ENCODE results near the gene ITGA8.
"Not testable (repeated sequence)": the region's sequence is repeated elsewhere in the genome, so short reads cannot be mapped to it uniquely, and the experiment has no call there.

ITGA8 gene

DNA sequence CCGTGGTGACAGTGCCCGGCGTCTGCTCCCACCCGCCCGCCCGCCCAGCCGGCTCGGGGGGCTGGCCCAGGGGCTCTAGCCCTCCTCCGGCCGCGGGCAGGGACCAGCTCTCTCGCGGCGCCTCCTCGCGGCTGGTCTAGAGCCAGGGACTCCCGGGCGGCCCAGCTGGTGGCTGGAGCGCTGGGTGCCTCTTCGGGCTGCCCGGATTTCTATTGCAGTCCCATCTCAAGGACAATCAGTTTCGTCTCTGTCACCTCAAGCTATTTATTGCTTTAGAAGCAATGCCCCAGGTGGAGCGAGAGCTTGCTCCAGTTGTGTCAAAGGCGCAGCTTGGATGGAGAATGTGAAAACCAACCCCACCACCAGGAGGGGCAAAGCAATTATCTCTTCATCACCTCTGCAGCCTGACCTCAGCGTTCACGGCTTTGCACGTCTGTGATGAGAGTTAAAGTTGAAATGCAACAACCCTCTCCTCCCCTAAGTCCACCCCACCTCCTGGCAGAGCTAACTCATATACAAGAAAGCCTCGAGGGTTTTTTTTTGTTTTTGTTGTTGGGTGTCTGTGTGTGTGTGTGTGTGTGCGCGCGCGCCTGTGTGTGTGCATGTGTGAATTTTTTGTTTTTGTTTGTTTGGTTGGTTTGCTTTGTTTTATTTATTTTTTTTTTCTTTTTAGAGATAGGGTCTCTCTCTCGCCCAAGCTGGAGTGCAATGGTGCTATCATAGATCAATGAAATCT, at the start of gene ITGA8:
ITGA8 (minus strand) TSS at position 24 of the 736 bp plus-strand sequence. CDS start 151 bp downstream, outside the sequence.
- DNase-seq: no peak

DNA sequence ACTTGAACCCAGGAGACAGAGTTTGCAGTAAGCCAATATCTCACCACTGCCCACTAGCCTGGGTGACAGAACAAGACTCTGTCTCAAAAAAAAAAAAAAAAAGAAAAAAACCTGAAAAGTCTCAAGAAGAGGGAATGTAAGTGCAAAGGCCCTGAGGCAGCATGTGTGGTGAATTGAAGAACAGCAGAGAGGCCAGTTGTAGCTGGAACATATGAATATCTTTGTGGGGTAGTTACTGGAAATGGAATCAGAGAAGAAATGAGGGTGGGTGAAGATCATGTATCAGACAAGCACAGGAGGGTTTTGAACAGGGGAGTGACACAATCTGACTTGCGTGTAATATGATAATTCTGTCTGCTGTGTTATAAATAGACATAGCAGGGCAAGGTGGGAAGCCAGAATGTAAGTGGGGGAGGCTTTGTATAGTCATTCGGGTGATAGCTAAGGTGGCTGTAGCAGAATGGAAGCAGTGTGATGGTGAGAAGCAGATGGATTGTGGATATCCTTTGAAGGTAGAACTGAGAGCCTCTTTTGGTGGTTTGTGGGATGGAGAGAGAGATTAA, 45.3 kb upstream of the ITGA8 start:
- DNase-seq: no peak

DNA sequence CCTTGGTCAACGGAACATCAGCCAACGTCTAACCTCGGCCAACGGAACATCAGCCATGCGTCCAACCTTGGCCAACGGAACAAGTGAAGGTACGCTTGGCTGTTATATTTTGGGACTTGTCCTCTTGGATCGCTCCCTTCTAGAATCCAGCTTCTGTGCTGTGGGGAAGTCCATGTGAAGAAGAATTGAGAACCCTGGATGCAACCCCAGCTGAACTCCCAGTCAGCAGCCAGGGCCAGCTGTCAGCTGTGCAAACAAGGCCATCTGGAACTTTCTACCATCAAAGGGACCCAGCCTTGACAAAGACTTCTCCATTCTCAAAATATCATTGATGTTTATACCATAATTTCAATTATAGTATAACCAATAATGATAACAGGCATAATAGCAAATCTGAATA, 43.3 kb upstream of the ITGA8 start:
- DNase-seq: no peak

DNA sequence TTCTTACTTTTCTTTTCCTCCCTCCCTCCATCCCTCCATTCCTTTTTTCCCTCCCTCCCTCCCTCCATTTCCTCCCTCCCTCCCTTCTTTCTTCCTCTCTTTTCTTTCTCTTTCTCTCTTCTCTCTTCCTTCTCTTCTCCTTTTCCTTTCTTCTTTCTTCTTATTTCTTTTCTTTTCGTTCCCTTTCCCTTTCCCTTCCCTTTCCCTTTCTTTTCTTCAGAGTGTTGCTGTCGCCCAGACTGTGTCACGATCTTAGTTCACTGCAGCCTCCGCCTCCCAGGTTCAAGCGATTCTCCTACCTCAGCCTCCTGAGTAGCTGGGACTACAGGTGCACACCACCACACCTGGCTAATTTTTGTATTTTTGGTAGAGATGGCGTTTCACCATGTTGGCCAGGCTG, 42.5 kb upstream of the ITGA8 start:
- not testable (repeated sequence) for DNase-seq

DNA sequence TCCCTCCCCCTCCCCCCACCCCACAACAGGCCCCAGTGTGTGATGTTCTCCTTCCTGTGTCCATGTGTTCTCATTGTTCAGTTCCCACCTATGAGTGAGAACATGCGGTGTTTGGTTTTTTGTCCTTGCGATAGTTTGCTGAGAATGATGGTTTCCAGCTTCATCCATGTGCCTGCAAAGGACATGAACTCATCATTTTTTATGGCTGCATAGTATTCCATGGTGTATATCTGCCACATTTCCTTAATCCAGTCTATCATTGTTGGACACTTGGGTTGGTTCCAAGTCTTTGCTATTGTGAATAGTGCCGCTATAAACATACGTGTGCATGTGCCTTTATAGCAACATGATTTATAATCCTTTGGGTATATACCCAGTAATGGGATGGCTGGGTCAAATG, 41.5 kb upstream of the ITGA8 start:
- not testable (repeated sequence) for DNase-seq

DNA sequence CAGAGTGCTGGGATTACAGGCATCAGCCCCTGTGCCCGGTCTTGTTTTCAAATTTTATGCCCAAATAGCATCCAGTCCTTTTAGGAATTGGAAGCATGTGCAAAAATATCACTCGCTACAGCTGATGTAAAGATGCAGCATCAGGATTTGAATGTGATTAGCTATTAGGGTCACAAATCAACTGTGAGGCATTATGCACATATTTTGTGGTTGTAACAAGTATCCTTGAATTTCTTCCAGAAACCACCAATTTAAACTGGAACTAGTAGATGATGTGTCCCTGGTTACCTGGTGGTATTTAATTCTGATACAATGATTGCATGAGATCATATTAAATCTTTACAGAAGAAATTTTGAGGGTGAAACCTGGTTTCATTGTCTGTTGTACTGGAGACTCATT, 41.0 kb upstream of the ITGA8 start:
- DNase-seq: no peak

DNA sequence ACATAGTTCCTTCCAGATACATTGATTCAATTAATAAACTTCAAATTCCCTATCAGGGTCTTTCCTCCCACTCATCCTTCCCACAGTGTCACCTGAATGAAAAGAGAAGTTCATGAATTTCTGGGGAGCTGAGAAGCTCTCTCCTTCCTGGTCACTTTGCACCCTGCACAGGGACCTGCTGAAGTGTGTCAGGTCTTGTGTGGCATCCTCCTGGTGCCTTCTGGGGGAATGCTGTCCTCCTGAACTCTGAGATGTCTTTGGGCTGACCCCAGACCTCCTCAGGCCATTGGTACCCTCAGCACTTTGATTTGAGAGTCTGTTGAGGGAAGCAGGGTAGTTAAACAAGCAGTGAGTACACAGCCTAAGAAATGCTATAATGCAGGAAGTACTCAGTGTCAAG, 39.5 kb upstream of the ITGA8 start:
- no peak for DNase-seq

DNA sequence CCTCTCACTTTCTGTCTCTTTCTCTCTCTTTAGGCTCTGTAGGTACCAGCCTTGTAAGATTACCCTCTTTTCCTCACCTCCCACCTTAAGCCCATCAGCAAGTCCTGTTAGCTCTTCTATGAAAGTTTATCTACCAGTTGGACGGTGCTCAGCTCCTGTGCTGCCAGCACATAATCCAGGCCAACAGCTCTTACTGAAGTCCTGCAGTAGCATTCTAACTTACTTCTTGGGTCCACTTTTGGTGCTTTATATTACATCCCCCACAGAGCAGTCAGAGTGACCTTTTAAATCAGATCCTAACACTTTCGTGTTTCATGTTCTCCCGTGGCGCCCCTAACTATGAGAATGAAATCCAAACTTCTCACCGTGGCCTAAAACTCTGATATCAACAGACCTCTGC, 38.9 kb upstream of the ITGA8 start:
- no peak for DNase-seq

DNA sequence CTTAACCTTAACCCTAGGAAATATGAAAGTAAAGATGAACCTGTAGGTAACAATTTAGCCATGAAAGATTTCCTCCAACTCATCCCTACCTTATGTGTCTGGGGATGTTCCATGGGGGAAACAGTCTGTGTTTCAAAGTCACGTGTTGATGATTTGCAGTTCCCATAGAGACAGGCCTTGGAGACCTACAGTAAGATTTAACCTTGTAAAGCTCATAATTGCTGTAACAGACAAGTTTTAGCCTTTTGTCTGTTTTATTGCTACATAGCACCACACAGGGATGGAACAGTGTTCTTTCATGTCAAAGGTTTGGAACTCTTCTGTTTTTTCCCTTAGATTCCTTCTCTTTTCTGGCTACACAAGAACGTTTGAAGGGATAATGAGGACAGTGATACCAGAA, 35.2 kb upstream of the ITGA8 start:
- DNase-seq: no peak

DNA sequence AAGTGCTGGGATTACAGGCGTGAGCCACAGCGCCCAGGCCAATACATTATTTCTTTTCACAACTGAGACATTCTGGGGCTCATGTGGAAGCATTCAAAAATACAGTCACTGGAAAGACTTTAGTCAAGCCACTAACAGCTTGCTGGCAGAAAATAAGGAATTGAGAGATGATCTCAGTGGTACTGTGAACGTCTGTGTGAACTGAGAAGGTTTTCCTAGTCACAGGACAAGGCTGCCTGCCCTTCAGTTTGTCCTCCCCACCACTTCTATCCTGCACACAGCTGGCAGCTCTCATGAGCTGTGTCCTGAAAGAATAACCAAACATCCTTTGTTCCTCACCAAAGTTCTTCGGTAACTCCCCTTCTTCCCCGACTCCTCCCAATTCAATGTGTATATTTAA, 31.3 kb upstream of the ITGA8 start:
- DNase-seq: no peak

DNA sequence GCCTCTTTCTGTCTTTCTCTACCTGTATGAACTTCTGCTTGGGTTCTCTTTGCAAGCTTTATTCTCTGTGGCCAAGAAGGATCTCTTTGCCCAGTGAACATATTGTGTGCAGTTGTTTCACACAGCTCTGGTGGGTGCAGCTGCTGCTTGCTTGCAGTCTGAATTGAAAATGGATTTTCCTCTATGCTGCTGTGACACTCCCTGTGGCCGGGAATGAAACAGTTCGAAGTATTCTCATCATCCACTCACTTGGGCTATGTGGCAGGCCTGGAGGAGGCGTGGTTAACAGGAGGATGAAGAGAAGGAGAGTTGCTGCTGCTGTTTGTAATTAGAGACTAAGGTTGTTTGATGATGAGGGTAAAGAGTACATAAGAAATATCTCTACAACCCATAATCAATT, 28.4 kb upstream of the ITGA8 start:
- no peak for DNase-seq

DNA sequence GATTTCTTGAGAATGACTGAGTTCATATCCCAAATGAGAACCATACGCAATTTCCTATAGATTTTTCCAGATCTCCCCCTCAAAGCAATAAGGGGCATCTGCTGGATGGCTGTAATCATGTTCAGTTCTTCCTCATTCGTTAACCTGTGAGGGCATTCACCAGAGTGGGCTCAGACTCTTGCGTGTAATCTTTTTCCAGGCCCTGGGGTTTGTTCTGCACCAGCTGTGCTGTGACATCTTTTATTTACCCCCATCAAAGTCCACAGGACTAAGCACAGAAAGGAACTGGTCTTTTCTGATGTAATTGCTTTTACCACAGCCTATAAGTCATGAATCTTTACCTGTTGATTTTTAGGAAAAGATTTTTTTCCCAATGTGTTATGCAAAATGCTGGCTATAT, 27.9 kb upstream of the ITGA8 start:
- DNase-seq: no peak

DNA sequence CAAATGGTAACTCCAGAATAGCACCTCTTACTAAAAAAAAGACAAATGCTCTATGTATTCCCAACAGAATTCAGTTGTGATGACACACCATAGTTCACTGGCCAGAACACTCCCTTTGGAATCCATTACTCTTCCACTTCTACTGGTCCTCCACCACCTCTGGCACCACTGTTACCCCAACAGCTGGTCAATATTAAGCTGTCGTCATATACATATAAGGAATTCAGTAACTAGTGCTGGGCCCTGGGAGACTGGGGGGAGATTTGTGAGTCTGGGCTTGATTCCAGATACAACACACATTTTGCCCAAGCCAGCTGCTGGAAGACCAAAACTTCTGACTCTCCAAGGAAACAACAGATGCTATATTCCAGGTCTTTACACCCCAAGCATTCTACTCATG, 26.0 kb upstream of the ITGA8 start:
- DNase-seq: no peak

DNA sequence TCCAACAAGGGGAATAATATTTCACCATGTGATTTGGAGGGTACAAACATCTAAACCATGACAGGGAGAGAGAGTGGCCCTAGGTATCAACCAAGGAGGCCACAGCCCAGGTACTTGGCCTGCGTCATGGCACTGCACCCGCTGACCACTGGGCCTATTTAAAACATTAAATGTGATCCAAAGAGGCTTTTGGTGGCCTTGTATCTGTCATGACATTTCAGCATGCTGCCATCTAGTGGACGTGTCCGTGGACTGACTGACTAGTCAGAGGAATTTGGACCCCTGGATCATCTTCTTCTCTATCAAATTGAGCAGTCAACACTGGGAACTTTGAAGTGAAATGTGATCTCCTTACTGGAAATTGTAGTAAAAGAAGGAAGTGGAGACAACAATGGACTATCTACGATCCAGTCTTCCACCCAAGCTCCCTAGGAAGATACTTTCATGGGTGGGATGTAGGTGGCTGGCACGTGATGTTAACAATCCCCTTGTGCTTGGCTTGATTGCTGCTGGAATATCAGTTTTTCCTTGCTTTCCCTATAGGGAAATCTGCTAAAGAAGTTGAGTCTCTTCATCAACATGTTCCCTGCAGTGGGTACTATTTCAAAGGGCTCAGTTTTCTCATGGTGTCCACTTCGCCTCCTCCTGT, 24.6 kb upstream of the ITGA8 start:
- no peak for DNase-seq

DNA sequence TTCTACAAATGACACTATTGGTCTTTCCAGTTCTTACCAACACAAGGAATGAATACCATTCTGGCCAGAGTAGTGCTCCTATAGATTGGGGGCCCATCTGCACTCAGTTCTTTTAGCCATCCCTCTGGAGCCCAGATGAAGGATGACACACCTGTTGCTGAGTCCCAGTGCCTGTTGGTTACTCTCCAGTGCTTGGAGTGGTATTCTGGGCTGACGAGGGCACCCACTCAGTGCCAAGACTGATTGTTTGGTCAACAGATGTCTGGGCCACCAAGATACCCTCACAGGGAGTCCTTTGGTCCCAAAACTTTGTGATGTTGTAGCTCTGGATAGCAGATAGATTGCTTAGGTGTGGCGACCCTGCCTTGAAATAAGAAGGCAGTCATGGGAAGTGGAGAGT, 23.7 kb upstream of the ITGA8 start:
- DNase-seq: no peak

DNA sequence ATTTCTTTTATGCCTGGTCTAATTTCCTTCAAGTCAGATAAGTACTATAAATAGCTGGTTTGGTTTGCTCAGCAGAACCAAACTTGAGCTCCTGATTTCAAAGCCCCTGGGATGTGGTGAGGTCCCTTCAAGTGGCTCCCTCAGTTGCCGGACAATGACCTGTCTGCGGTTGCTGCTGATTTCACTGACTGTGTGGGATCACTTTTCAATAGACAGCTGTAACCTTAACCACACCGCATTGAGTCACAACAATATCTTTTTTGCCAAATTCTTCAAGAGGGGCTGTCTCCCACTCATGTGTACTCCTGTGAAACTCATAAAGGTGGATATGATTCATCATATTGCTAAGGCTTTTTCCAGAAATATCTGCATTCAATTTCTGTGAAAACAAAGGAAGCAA, 23.1 kb upstream of the ITGA8 start:
- no peak for DNase-seq

DNA sequence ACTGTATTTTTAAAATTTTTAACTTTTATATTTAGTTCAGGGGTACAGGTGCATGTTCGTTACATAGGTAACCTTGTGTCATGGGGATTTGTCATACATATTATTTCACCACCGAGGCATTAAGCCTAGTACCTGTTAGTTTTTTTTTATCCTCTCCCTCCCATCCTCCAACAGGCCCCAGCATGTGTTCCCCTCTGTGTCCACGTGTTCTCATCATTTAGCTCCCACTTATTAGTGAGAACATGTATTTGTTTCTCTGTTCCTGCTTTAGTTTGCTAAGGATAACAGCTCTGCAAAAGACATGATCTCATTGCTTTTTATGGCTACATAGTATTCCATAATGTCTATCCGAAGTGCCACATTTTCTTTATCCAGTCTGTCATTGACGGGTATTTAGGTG, 22.4 kb upstream of the ITGA8 start:
- DNase-seq: no peak

DNA sequence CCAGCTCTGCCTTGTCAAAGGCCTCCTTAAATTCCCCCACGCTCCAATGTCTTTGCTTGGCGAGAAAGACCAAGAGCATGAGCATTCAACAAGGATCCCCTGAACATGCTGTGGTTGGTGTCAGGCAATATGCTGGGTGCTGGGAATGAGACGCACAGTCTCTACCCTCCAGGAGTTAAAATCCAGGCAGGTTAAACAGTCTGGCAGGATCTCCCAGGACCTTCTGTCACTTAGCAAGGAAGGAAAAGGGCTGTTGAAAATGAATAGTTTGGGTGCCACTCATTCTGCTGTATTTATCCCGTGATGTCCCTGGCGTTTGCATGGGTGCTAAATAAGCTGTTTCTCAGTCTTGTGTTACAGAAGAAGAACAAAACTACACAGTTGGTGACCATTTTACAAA, 21.9 kb upstream of the ITGA8 start:
- no peak for DNase-seq

DNA sequence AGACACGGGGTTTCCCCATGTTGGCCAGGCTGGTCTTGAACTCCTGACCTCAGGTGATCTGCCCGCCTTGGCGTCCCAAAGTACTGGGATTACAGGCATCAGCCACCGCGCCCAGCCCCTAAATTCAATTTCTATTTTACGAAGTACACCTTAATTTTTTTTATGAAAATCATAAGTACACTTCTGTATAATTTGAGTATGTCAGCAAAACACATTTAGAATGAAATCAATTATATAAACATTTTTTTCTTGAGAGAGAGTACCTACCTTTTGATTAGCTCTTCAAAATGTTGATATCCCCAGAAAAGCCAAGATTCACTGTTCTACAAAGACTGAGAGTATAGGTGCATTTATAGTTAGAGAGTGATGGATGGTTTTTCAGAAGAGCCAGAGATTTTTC, 20.5 kb upstream of the ITGA8 start:
- DNase-seq: no peak

DNA sequence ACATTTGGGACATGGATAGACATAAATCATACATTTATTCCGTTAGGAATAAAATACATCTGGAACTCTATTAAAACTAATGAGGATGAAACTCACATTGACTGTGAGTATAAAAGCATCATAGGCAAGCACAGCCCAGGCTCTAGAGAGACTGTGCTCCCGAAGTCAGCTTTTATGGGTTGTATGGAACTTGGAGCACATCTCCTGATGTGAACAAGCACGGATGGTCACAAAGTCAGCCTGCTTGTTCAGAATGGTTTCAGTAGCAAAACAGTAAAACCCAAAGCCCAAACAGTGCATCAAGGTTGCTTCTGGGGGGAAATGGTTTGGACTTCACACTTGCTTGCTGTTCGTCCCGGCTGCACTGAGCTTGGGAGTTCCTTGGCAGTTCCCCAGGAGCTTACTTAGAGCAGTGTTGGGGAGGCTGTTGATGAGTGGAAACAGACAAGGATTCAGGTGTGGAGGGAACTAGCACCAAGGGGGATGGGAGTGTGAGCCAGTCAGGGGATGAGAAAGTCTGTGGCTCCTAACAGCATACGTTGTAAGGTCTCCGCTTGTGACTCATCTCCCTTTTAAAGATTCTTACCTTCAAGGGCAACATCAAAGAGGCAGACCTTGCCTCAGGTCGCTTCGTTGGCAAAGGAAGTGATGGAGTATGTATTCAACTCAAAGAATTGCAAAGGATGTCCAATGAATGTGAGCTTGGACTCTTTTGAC, 19.7 kb upstream of the ITGA8 start:
- no peak for DNase-seq

DNA sequence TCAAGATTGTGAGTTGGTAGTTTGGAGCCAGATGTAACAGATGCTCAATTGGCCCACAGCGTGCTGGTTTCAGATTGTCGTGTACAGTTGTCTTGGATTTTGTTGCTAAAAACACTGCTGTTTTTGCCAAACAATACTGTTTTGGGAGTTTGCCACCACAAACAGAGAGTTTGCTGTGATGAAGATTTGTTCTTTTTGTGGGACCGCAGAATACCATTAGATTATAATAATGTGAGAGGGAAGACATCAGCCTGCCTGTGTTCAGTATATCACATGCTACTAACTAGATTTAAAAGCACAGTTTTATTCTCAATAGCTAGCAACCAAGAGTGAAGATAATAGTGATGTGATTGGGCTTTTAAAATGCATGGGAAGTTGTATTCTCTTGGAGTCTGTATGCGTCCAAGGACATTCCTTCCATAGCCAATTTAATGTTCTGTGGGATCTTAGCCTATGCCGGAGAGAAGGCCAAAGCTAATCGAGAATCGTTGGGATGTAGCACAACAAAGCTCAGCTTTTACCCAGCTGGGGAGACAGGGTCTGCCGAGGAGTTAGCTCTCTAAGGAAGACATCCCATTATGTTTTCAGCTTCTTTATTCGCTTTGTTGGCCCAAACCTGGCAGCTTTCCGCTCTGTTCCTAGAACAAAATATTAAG, 18.7 kb upstream of the ITGA8 start:
- no peak for DNase-seq

DNA sequence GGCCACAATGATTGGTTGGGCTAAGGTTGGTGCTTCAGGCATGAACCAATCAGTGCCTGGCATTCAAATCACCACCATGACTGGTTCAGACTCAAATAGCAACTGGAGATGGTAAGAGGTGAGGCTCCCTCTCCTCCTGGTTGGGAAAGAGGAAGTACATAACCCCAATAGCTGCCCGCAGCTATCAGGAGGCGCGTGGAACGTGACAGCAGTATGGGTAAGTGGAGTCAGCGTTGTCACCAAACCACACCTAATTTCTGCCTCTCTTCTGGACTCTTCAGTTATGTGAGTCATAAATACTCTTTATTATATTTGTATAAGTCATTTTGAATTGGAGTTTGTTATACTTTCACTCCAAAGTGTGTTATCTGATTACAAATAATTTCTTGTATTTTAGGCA, 17.9 kb upstream of the ITGA8 start:
- no peak for DNase-seq

DNA sequence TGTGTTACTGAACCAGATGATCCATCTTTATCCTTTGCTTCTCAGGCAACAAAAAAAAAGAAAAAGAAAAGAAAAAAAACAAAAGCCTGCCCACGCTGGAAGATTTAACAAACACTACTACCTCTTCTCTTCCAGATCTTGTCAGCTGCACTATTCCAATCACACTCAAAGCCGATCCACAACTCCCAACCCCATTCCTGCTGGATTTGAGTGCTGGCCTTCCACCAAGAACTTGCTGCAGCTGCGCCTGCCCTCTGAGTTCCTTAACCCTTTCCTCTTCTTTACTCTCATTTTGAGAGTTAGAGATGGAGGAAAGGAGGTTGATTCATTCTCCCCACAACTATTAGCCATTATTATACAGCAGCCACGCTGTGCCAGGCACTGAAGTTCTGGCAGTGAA, 16.0 kb upstream of the ITGA8 start:
- DNase-seq: no peak
